ENCODE measurements around the gene BLACAT1.

- TF ChIP-seq, protein P1, sequence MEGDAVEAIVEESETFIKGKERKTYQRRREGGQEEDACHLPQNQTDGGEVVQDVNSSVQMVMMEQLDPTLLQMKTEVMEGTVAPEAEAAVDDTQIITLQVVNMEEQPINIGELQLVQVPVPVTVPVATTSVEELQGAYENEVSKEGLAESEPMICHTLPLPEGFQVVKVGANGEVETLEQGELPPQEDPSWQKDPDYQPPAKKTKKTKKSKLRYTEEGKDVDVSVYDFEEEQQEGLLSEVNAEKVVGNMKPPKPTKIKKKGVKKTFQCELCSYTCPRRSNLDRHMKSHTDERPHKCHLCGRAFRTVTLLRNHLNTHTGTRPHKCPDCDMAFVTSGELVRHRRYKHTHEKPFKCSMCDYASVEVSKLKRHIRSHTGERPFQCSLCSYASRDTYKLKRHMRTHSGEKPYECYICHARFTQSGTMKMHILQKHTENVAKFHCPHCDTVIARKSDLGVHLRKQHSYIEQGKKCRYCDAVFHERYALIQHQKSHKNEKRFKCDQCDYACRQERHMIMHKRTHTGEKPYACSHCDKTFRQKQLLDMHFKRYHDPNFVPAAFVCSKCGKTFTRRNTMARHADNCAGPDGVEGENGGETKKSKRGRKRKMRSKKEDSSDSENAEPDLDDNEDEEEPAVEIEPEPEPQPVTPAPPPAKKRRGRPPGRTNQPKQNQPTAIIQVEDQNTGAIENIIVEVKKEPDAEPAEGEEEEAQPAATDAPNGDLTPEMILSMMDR (IDR thresholded peaks at IDR 0.05; ENCODE audit: insufficient read depth, low read length), result no peak
- TF ChIP-seq POLR2AphosphoS5 (IDR thresholded peaks at IDR 0.05; ENCODE audit: low read depth) (no peak), GABPA (IDR thresholded peaks at IDR 0.05; ENCODE audit: low read depth) (no peak)
These were observed 35.9 kb upstream of the BLACAT1 start for GRCh38 chr1:205491794-205492193.

Measured in HL-60 (cell line).